GM18505 (cell line): ENCODE results near the gene HOXA11.

Source experiments
- ATAC-seq: cut with Tn5 transposase; IDR thresholded peaks from one replicate; pipeline ENCODE4 v1.9.1; 2021; ENCODE audit not compliant: unreplicated experiment
- POLR2A ChIP-seq: IDR thresholded peaks from 4 replicates; pipeline ENCODE4 v1.6.1; 2011; ENCODE audit warnings: borderline replicate concordance; ENCODE audit not compliant: insufficient read depth, insufficient read length; ENCODE audit errors: extremely low read depth

Gene HOXA11

GRCh38 chr7:27184337-27185012 is 557 bp downstream of the HOXA11 start:
- ATAC-seq = no peak
- no peak for TF ChIP-seq POLR2A

GRCh38 chr7:27183682-27184336 is 1.2 kb downstream of the HOXA11 start:
- no peak for ATAC-seq
- TF ChIP-seq POLR2A = no peak

GRCh38 chr7:27182861-27183681 is 2.0 kb downstream of the HOXA11 start:
- TF ChIP-seq POLR2A = no peak
- ATAC-seq = no peak

GRCh38 chr7:27182285-27182841 is 2.7 kb downstream of the HOXA11 start:
- no peak for ATAC-seq

GRCh38 chr7:27181795-27182275 is 3.2 kb downstream of the HOXA11 start:
- no peak for TF ChIP-seq POLR2A

More at GRCh38 chr7:27182285-27182841, 2.7 kb downstream of the HOXA11 start:
- TF ChIP-seq POLR2A = no peak

GRCh38 chr7:27180431-27181420 is 4.3 kb downstream of the HOXA11 start:
- ATAC-seq = no peak
- no peak for TF ChIP-seq POLR2A

More at GRCh38 chr7:27181795-27182275, 3.2 kb downstream of the HOXA11 start:
- ATAC-seq = no peak

- TF ChIP-seq POLR2A = no peak
- ATAC-seq = no peak
Measured at GRCh38 chr7:27179503-27180430, 5.3 kb downstream of the HOXA11 start.

- no peak for ATAC-seq
- no peak for TF ChIP-seq POLR2A
Measured at GRCh38 chr7:27179030-27179429, 6.0 kb downstream of the HOXA11 start.

- ATAC-seq = no peak
- TF ChIP-seq POLR2A = no peak
Measured at GRCh38 chr7:27178366-27178765, 6.7 kb downstream of the HOXA11 start.

- ATAC-seq = no peak
- TF ChIP-seq POLR2A = no peak
Measured at GRCh38 chr7:27177795-27178320, 7.2 kb downstream of the HOXA11 start.
